GM12878 (cell line): ENCODE results near the gene ANKRD31. TPM values are rescaled to one million over a fixed set of nuclear protein-coding genes. Genes with fewer than 3 reads are reported as not detected.

Source experiments
- ATAC-seq: fragments of 200-7000 bp; cut with Tn5 transposase; 3 replicates; pipeline ENCODE4 v1.9.1; 2020; ENCODE audit warnings: mild to moderate bottlenecking, moderate library complexity
- BruUV-seq: library from RNA; stranded (reverse); fragments of 400-500 nt; replicated peaks from 2 replicates; lab custom pipeline; 2021; lab: Mats Ljungman, UMichigan
- CTCF ChIA-PET: fragments of 300-600 bp; sonication (Branson Sonifier 250); formaldehyde crosslinking; extraction: SDS; loops from one replicate; lab custom pipeline; 2021; ENCODE audit warnings: inconsistent platforms; lab: Yijun Ruan, JAX
- POLR2A ChIA-PET: fragments of 350-600 bp; formaldehyde crosslinking; extraction: SDS; loops from one replicate; lab custom pipeline; 2021; ENCODE audit warnings: inconsistent platforms; lab: Charles Lee
- RAD21 ChIA-PET: fragments of 300-600 bp; sonication (Branson Sonifier 250); formaldehyde crosslinking; loops from one replicate; lab custom pipeline; 2023; ENCODE audit warnings: antibody characterized with exemption; ENCODE audit not compliant: unreplicated experiment; lab: Charles Lee
- SMC1A ChIA-PET: fragments of 300-600 bp; sonication (Branson Sonifier 250); formaldehyde crosslinking; loops from one replicate; lab custom pipeline; 2023; ENCODE audit not compliant: unreplicated experiment, uncharacterized antibody; lab: Charles Lee
- DNase-seq: peaks from one replicate; pipeline ENCODE4 v3.0.0-alpha.2; 2011; ENCODE audit warnings: low read depth, low spot score
- FAIRE-seq: peaks from 3 replicates; lab custom pipeline; 2011; peaks lifted over from hg19 to GRCh38; lab: Jason Lieb, UNC
- H2AFZ ChIP-seq: 2 replicates; pipeline ENCODE4 v1.6.0; 2011; ENCODE audit warnings: low read depth, low read length, control low read depth; ENCODE audit not compliant: control insufficient read depth
- H3K27ac ChIP-seq: 2 replicates; pipeline ENCODE4 v1.5.1; 2011; ENCODE audit warnings: control low read depth; ENCODE audit not compliant: control insufficient read depth, insufficient read depth
- H3K27me3 ChIP-seq, 2 experiments: replicated peaks in 1 of 2; 2 replicates each; pipeline versions ENCODE4 v1.6.0 to v1.6.1; 2011; ENCODE audit warnings: low read length in 1 of 2; ENCODE audit not compliant: control insufficient read depth in 2 of 2, insufficient read depth in 2 of 2
- H3K36me3 ChIP-seq, 2 experiments: 2 replicates each; pipeline ENCODE4 v1.5.1; 2011; ENCODE audit warnings: low read length in 1 of 2; ENCODE audit not compliant: control insufficient read depth in 2 of 2, insufficient read depth in 2 of 2
- H3K4me1 ChIP-seq: 2 replicates; pipeline ENCODE4 v1.6.1; 2011; ENCODE audit warnings: mild to moderate bottlenecking, low read length, moderate library complexity, mixed read lengths; ENCODE audit not compliant: control insufficient read depth, insufficient read depth
- H3K4me2 ChIP-seq: 2 replicates; pipeline ENCODE4 v1.6.0; 2011; ENCODE audit warnings: control low read depth; ENCODE audit not compliant: control insufficient read depth, insufficient read depth
- H3K4me3 ChIP-seq: fragments of 200-600 bp; sonication (generic); 2 replicates; pipeline ENCODE4 v1.5.1; 2016
- H3K79me2 ChIP-seq: 2 replicates; pipeline ENCODE4 v1.6.0; 2011; ENCODE audit warnings: low read length; ENCODE audit not compliant: control insufficient read depth, insufficient read depth
- H3K9ac ChIP-seq: 2 replicates; pipeline ENCODE4 v1.8.0; 2011; ENCODE audit warnings: low read length, control low read depth, mixed read lengths; ENCODE audit not compliant: control insufficient read depth, insufficient read depth
- H3K9me3 ChIP-seq: replicated peaks from 3 replicates; pipeline ENCODE4 v1.5.1; 2011; ENCODE audit warnings: mild to moderate bottlenecking, low read length; ENCODE audit not compliant: control insufficient read depth, insufficient read depth
- H4K20me1 ChIP-seq: 2 replicates; pipeline ENCODE4 v1.6.0; 2011; ENCODE audit not compliant: control insufficient read depth, insufficient read depth
- BCLAF1 ChIP-seq: fragments of 450-650 bp; IDR thresholded peaks from 2 replicates; pipeline ENCODE4 v1.6.1; 2017; ENCODE audit warnings: antibody characterized with exemption, mild to moderate bottlenecking, moderate library complexity
- BHLHE40 ChIP-seq, 2 experiments: fragments of 450-650 bp in 1 of 2; IDR thresholded peaks; 2 replicates each; pipeline ENCODE4 v1.6.1; 2011 to 2017; ENCODE audit warnings: low read depth in 2 of 2, borderline replicate concordance in 1 of 2, improper control_type of control experiment in 1 of 2, low read length in 1 of 2, mild to moderate bottlenecking in 1 of 2
- CEBPB ChIP-seq, 2 experiments: fragments of 150-350 bp in 1 of 2; IDR thresholded peaks; 2 replicates each; pipeline ENCODE4 v1.6.1; 2012 to 2014; ENCODE audit warnings: low read depth in 2 of 2, low read length in 2 of 2, borderline replicate concordance in 1 of 2, inconsistent platforms in 1 of 2
- E4F1 ChIP-seq: fragments of 450-650 bp; IDR thresholded peaks from 2 replicates; pipeline ENCODE4 v1.6.1; 2018; ENCODE audit warnings: borderline replicate concordance, mild to moderate bottlenecking; ENCODE audit not compliant: partially characterized antibody
- MEF2A ChIP-seq: IDR thresholded peaks from 2 replicates; pipeline ENCODE4 v1.6.1; 2011; ENCODE audit warnings: low read depth, mild to moderate bottlenecking, low read length, moderate library complexity; ENCODE audit not compliant: insufficient read depth
- NFYA ChIP-seq: IDR thresholded peaks from 2 replicates; pipeline ENCODE4 v1.6.1; 2011; ENCODE audit warnings: low read depth, mild to moderate bottlenecking, low read length, improper control_type of control experiment, borderline replicate concordance
- NFYB ChIP-seq: IDR thresholded peaks from 2 replicates; pipeline ENCODE4 v1.6.1; 2011; ENCODE audit warnings: low read depth, mild to moderate bottlenecking, low read length, improper control_type of control experiment, moderate library complexity; ENCODE audit not compliant: insufficient read depth
- NR2F1 ChIP-seq: fragments of 450-650 bp; conservative IDR thresholded peaks from 2 replicates; pipeline ENCODE4 v1.6.1; 2017; ENCODE audit warnings: mild to moderate bottlenecking
- POLR2AphosphoS2 ChIP-seq: IDR thresholded peaks from 2 replicates; pipeline ENCODE4 v1.6.1; 2011; ENCODE audit warnings: low read depth, mild to moderate bottlenecking, low read length, improper control_type of control experiment, moderate library complexity
- POU2F2 ChIP-seq: IDR thresholded peaks from 3 replicates; pipeline ENCODE4 v1.6.1; 2011; ENCODE audit warnings: low read depth, mild to moderate bottlenecking, low read length, borderline replicate concordance
- RELA ChIP-seq: fragments of 450-650 bp; IDR thresholded peaks from 2 replicates; pipeline ENCODE4 v1.8.0; 2014; ENCODE audit warnings: borderline replicate concordance; ENCODE audit not compliant: partially characterized antibody
- SREBF1 ChIP-seq: IDR thresholded peaks from 2 replicates; pipeline ENCODE4 v1.6.1; 2012; ENCODE audit warnings: mild to moderate bottlenecking, low read length
- SREBF2 ChIP-seq: IDR thresholded peaks from 2 replicates; pipeline ENCODE4 v1.6.1; 2012; ENCODE audit warnings: mild to moderate bottlenecking, low read length
- STAT1 ChIP-seq: fragments of 450-650 bp; conservative IDR thresholded peaks from 2 replicates; pipeline ENCODE4 v1.6.1; 2014; ENCODE audit warnings: antibody characterized with exemption, mild to moderate bottlenecking
- TARDBP ChIP-seq: IDR thresholded peaks from 2 replicates; pipeline ENCODE4 v1.6.1; 2016; ENCODE audit warnings: borderline replicate concordance
- YY1 ChIP-seq: IDR thresholded peaks from 2 replicates; pipeline ENCODE4 v1.6.1; 2011; ENCODE audit warnings: low read depth, mild to moderate bottlenecking, low read length
- WGBS: methylation state at CpG from one replicate; pipeline ENCODE4 v1.1.6; 2016; ENCODE audit warnings: low lambda C conversion rate; ENCODE audit not compliant: insufficient replicate concordance, insufficient coverage; ENCODE audit errors: missing lambda C conversion rate; 5-methylcytosine and 5-hydroxymethylcytosine counted together
- in situ Hi-C: fragments of 300-500 bp; cut with MboI; formaldehyde crosslinking; loops from 9 replicates; pipeline ENCODE4 v1.14.3; 2018; ENCODE audit warnings: mixed read lengths
- intact Hi-C: fragments of 100-400 bp; cut with micrococcal nuclease; formaldehyde crosslinking; loops from one replicate; pipeline ENCODE4 v1.14.2; 2022; ENCODE audit not compliant: unreplicated experiment
- polyA plus RNA-seq, 11 experiments: library from polyadenylated mRNA; depleted of rRNA in 4 of 11; unstranded in 6 of 11; stranded (reverse) in 5 of 11; fragments of >200 nt; fragmentation: Nextera tagmentation in 4 of 11; fragmentation: Illumina TruSeq in 1 of 11; extraction: Ambion mirVana in 4 of 11; extraction: Trizol in 1 of 11; gene quantifications; 1 replicate in 1 of 11; 2 replicates in 10 of 11; pipeline versions ENCODE4 v1.2.1 to v1.2.3, GENCODE V29; 2011 to 2016; ENCODE audit warnings: inconsistent platforms in 2 of 11, missing spikeins in 2 of 11, low read depth in 1 of 11
- total RNA-seq, 4 experiments: library from RNA; depleted of rRNA in 3 of 4; stranded (reverse); fragments of >200 nt in 3 of 4; fragmentation: Illumina TruSeq in 1 of 4; extraction: Trizol in 1 of 4; gene quantifications; 2 replicates each; pipeline versions ENCODE4 v1.2.1 to v1.2.3, GENCODE V29; 2013 to 2021
- TF ChIP-seq, protein P1 (sequence below): fragments of 450-650 bp; IDR thresholded peaks from 2 replicates; pipeline ENCODE4 v1.6.1; 2016; ENCODE audit warnings: mild to moderate bottlenecking

ANKRD31 gene
- total and polyA plus RNA-seq, 10 of the 15 experiments (the other 5 are each of a cell fraction or from before 2014, with no cell fraction given), result under 0.01 to 0.10 (median 0.04) TPM; not detected in 3

DNA sequence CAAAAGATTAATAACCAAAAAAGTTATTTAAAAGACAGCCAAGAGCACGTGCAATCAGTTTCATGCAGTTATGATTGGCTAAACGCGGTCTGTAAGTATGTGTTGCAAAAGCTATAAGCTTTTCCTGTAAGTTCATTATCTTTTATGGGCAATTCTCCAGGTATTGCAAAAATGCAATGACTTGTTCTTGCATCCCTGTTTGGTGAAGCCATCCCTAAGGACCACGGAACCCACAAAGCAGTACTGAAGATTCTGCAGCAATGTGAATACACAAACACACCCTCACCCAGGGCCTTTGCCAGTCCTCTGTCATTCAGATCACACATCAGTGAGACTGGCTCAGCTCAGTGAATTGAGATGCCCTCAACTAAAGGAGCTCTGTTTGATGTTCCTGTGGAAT, 195.7 kb downstream of the ANKRD31 start:
- TF ChIP-seq POU2F2, result no peak
- TF ChIP-seq BHLHE40 (IDR thresholded peaks at IDR 0.05; ENCODE audit: borderline replicate concordance in 1 of 2, low read depth in 2 of 2, low read length in 1 of 2), result no peak
- TF ChIP-seq SREBF1, result no peak
- TF ChIP-seq NFYA, result no peak
- TF ChIP-seq, protein P1, sequence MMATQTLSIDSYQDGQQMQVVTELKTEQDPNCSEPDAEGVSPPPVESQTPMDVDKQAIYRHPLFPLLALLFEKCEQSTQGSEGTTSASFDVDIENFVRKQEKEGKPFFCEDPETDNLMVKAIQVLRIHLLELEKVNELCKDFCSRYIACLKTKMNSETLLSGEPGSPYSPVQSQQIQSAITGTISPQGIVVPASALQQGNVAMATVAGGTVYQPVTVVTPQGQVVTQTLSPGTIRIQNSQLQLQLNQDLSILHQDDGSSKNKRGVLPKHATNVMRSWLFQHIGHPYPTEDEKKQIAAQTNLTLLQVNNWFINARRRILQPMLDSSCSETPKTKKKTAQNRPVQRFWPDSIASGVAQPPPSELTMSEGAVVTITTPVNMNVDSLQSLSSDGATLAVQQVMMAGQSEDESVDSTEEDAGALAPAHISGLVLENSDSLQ, result no peak
- TF ChIP-seq NFYB, result no peak
- no peak for TF ChIP-seq STAT1
- TF ChIP-seq BCLAF1, result no peak
- TF ChIP-seq TARDBP, result no peak
- no peak for TF ChIP-seq CEBPB (IDR thresholded peaks at IDR 0.05; ENCODE audit: borderline replicate concordance in 1 of 2, low read depth in 2 of 2, low read length in 2 of 2)
- no peak for TF ChIP-seq E4F1
- TF ChIP-seq SREBF2, result no peak
- TF ChIP-seq POLR2AphosphoS2, result no peak
- no peak for TF ChIP-seq NR2F1
- TF ChIP-seq RELA, result no peak
- TF ChIP-seq MEF2A, result no peak
- no peak for TF ChIP-seq YY1
- intact Hi-C loops (loop anchor here (10.0 kb wide), 1 partner anchor 634 kb away; no protein-coding TSS in a partner anchor), in situ Hi-C loops (no loop called here)
- ChIA-PET SMC1A (no interaction called here), POLR2A (no interaction called here), RAD21 (no interaction called here), CTCF (interaction anchor here (0.9 kb wide), 1 partner anchor 9 kb away, joined by 4 read pairs; no protein-coding TSS in a partner anchor)
- FAIRE-seq (no peak), ATAC-seq (no peak), DNase-seq (no peak)
- H4K20me1 ChIP-seq, result no peaks in the 10 kb centered on the region
- no peak overlapping the region for H2AFZ ChIP-seq
- no peak overlapping the region for H3K4me2 ChIP-seq
- peaks cover 4% of the 10 kb centered on the region; the same call in 1 of the 2 replicates for H3K4me1 ChIP-seq
- H3K9ac ChIP-seq, result no peak overlapping the region
- no peak overlapping the region for H3K4me3 ChIP-seq
- H3K9me3 ChIP-seq, result no peaks in the 10 kb centered on the region
- H3K36me3 ChIP-seq, result no peaks in the 10 kb centered on the region
- 61% methylated on average over 4 of the region's 4 CpGs for WGBS
- no TSS peak for BruUV-seq
- no peak overlapping the region for H3K27ac ChIP-seq
- 0 out of 4 replicates have a peak, but pooled peaks cover 0 to 3% of the 10 kb centered on the region in 2 experiments for H3K27me3 ChIP-seq
- H3K79me2 ChIP-seq, result no peaks in the 10 kb centered on the region
